ENCODE data around the gene DRD4.
"Not testable (repeated sequence)": the region's sequence is repeated elsewhere in the genome, so short reads cannot be mapped to it uniquely, and the experiment has no call there.

The DRD4 gene

DNA sequence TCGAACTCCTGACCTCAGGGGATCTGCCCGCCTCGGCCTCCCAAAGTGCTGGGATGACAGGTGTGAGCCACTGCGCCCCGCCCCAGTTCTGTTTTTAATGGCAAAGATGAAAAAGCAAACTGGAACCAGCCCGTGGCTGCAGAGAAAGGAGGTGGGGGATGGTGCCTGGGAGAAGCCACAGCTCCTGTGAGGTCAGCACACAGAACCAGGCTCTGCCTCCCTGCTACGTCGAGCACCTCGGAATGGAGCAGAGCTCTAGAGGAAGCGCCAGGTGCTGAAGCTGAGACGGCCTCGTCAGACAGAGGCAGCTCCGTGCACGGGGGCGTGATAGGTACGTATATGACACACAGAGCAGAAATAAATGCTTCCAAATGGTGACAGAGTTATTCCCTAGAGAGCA lies 8.5 kb downstream of the DRD4 start:
- DNase-seq = no peak

- DNase-seq = no peak
These were observed 9.1 kb downstream of the DRD4 start for GRCh38 chr11:646214-646613.

GRCh38 chr11:647672-648158 lies 10.6 kb downstream of the DRD4 start:
- DNase-seq = not testable (repeated sequence)

GRCh38 chr11:650482-650881 lies 13.4 kb downstream of the DRD4 start:
- no peak for DNase-seq

GRCh38 chr11:653136-653535 lies 16.1 kb downstream of the DRD4 start:
- not testable (repeated sequence) for DNase-seq

DNA sequence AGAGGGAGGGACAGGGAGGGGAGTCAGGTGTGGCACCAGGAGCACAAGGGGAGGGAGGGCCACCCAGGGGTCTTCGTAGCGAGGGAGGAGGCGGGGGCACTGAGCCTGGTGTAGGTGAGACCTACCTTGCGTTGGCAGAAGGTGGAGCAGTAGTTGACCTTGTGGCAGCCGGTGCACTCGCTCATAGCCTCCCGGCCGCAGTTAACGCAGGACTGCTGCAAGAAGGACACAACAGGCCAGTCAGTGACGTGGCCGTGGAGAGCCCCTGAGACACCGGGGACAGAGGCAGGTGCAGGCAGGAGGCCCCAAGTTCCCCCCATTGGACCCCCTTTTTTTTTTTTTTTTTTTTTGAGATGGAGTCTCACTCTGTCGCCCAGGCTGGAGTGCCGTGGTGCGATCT lies 16.8 kb downstream of the DRD4 start:
- no peak for DNase-seq

- DNase-seq = not testable (repeated sequence)
These were observed 17.4 kb downstream of the DRD4 start for GRCh38 chr11:654444-654843.

DNA sequence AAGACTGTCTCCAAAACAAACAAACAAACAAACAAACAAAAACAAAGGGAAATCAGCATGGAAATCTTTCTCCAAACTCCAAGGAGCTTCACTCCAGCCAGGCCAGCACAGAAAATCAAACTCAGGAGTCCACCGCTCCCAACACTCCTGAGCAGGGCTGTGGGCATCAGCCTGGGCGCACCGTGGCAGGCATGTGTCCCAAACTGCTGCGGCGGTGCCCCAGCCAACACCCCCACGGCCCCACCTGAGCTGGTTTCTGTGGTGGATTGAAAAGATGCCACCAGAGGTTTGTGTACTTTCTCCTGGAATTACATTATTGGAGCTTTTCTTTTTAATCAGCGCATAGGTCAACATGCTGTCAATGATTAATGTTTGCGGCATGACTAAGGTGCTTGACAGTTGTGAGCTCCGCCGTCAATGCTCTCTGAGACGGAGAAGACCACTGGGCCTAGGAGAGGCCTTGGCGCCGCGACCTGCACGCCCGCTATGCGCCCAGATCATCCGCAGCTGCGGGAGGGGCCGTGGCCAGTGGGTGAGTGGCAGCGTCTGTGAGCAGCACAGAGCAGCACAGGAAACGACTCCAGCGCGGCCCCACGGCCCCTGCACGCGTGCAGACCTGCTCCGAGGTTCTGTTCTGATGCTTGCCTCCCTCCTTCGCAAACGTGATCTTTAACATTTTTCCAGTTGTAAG lies 18.1 kb downstream of the DRD4 start:
- no peak for DNase-seq

GRCh38 chr11:656426-656825 lies 19.4 kb downstream of the DRD4 start:
- no peak for DNase-seq

GRCh38 chr11:656866-657265 lies 19.8 kb downstream of the DRD4 start:
- no peak for DNase-seq

DNA sequence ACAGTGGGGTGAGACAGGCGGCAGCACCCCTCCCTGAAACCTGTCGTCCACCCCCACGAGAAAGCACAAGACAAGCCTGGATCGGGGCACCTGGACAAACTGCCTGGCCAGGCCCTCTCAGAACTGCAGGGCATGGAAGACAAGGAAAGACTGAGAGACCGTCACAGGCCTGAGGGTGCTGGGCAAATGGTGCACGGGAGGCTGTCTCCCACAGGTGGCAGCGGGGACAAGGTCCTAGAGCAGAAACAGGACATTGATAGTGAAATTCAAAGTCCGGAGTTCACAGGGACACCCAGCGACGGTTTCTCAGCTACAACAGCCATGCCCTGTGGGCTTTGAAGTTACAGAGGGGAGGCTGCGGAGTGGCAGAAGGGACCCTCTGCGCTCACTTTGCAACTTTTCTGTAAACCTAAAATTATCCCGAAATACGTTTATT lies 20.6 kb downstream of the DRD4 start:
- DNase-seq = no peak

DNA sequence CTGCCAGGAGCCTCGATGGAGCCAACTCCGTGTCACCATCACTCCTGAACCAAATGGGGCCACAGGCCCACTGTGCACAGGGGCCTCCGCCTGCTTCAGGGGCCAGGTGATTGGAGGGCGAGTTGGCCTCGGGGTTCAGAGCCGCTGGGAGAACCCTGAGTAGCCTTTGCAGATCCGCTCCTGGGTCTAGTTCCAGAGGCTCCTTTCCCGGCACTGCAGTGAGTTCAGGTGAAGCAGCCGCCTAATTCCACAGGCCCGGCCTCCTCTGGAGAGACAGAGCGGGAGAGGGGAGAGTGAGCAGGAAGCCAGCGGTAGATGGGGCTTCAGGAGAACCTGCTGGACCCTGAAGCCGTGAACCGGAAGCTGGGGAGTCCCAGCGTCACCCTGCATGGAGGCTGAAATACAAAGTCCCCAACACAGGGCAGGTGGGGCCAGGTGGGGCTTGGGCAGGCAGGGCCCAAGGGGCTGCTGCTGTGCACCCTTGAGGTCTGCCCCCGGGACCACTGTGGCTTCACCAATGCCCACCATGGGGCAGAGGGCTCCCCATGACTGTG lies 22.5 kb downstream of the DRD4 start:
- DNase-seq = no peak

- DNase-seq = no peak
These were observed 23.2 kb downstream of the DRD4 start for GRCh38 chr11:660281-660680.

DNA sequence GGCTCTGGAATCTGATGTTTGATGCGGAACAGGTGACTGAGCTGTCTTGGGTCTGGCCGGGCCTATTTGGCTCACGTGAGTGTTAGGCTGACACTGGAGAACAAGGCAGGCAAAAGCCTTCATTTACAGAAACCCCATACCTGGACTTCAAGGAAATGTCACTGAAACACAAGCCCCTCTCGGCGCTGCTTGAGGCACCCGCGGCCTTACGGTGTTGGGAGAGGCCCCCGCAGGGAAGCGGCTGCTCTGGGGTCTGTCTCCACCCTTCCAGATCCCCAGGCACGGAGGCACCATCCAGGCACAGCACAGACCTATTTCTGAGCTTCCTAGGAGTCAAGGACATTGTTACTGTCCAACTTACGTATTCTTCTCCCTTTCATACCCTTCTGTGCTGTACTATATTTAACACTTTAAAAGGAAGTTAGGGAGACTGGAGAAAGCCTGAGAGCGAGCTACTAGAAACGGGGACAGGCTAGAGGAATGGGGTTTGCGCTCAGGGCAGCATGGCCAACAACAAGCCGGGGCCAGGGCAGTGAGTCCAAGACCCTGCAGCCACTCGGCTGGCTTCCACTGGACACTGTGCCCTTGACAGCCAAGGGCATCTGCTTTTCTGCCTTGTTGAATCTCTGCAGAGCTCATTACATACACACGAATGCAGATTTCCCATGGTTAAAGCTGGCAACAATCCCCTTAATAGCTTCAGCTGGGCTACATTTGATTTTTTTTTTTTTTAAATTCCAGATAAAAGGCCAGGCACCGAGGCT lies 23.8 kb downstream of the DRD4 start:
- DNase-seq = no peak

GRCh38 chr11:662689-663274 lies 25.7 kb downstream of the DRD4 start:
- no peak for DNase-seq

DNA sequence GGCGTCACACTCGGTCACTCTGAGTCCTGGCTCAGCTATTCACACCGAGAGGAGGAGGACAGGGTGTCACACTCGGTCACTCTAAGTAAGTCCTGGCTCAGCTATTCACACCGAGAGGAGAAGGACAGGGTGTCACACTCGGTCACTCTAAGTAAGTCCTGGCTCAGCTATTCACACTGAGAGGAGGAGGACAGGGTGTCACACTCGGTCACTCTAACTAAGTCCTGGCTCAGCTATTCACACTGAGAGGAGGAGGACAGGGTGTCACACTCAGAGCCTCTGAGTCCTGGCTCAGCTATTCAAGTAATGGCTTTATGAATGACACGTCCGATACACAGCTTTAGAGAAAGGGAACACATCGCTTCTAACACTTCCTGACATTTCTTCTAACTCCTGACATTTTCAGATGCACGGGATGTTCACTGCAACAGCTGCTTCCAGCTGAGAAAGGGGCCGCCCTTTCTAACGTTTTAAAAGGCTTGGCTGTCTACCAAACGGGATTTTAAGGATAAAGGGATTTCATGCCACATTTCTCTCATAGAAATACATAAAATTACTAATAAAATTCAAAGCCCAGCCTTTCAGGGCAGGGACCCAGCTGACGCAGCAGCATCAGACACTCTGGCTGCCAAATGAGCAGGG lies 28.1 kb downstream of the DRD4 start:
- no peak for DNase-seq

DNA sequence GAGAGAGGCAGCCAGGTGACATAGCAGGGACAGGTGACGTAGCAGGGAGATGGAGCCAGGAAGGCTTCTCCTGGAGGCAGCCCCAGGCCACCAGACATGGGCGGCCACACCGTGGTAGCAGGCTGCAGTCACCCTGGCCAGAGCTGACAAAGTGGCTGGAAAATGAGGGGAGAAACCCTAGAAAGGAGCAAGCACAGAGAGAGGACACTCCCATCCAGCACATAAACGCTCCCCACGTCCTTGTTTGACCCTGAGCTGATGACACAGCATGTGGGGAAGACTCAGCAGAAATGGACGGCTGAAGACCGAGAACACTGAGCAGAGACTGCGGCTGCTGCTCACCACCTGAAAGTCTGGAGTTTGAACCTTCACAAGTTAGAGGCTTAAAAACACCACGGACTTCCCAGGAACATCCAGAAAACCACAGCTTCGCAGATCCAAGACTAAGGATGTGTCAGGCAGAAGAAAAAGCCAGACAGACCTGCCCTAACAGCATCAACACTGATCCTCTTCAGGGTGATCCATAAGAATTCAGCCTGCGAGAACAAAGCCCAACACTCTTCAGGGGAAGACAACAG lies 28.7 kb downstream of the DRD4 start:
- no peak for DNase-seq

DNA sequence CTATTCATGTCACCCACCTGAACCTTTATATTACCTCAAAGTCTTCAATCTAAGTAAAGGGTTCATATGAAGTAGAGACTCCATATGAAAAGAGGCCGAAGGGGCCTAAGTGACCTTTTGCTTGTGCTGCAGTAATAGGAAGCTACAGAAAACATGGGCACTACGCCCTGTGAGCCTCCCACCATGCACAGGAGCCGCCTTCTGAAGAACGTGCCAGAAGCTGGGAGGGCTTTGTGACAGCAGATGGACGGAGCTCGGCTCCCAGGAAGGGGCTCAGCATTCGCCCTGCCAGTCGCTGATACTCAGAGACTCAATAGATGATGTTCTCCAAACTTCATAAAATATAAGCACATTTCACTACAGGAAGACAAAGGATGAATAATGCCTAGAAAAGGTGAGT lies 36.8 kb downstream of the DRD4 start:
- no peak for DNase-seq

DNA sequence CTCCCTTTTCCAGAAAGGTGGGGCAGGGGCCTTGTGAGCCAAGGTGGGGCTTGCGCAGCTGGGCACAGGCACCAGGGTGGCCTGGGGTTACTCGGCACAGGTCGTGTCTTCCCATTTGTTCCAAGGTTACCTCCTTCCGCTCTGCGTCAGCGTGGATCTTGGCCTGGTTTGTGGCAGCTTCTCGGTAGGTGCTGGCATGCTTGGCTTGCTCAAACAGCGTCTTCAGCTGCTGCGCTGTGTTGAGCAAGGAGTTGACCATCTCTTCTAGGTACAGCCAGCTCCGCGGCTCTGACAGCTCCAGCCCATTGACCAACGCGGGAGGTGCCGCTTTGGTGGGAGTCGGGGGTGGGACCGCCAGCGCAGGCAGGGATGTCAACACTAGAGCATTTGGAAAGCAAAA lies 37.3 kb downstream of the DRD4 start:
- DNase-seq = no peak

DNA sequence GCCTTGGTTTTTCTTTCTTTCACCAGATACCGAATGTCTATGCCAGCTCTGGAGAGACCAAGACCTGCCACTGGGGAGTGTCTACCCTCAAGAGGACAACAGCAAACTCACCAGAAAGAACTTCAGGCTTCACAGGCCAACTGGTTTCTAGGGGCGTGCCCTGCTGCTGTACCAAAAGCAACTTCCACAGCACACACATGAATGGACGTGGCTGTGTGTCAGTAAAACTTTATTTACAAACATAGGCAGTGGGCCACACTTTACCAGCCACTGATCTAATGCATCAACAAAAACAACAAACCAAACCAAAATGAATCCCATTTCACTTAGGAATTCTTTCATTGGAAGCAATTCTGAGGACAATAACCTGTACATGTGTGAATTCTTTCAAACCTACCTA lies 41.2 kb downstream of the DRD4 start:
- no peak for DNase-seq

- no peak for DNase-seq
These were observed 42.5 kb downstream of the DRD4 start for GRCh38 chr11:679271-680207.

GRCh38 chr11:680476-680875 lies 43.4 kb downstream of the DRD4 start:
- DNase-seq = no peak

All from amniotic stem cell (primary cell).